Sciatic nerve (tissue), 2 donors: ENCODE data around the gene SS18. TPM values are rescaled to one million over a fixed set of nuclear protein-coding genes. Genes with fewer than 3 reads are reported as not detected.
"Not testable (repeated sequence)": the region's sequence is repeated elsewhere in the genome, so short reads cannot be mapped to it uniquely, and the experiment has no call there.

ENCODE experiments used
- ATAC-seq: fragments of 200-7000 bp; cut with Tn5 transposase; one replicate; pipeline ENCODE4 v1.9.1; 2020; ENCODE audit warnings: mild to moderate bottlenecking, moderate library complexity
- DNase-seq: peaks from one replicate; pipeline ENCODE4 v3.0.0-alpha.2; 2020; ENCODE audit warnings: low spot score
- intact Hi-C: fragments of 100-400 bp; cut with DNase I; formaldehyde crosslinking; loops from one replicate; pipeline ENCODE4 v1.14.2; 2022
- total RNA-seq: library from RNA; stranded (reverse); fragmentation: NEBNext Ultra II Directional; extraction: Animal tissue kit (Norgen Biotek cat#: 25700); gene quantifications from one replicate; pipeline ENCODE4 v1.2.1, GENCODE V29; 2021
- donor health status: DM: no; HTN: no; CAD: no.
- donor health status: DM: no; HTN: no; CAD: no.

SS18 gene, protein sequence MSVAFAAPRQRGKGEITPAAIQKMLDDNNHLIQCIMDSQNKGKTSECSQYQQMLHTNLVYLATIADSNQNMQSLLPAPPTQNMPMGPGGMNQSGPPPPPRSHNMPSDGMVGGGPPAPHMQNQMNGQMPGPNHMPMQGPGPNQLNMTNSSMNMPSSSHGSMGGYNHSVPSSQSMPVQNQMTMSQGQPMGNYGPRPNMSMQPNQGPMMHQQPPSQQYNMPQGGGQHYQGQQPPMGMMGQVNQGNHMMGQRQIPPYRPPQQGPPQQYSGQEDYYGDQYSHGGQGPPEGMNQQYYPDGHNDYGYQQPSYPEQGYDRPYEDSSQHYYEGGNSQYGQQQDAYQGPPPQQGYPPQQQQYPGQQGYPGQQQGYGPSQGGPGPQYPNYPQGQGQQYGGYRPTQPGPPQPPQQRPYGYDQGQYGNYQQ
- total RNA-seq: 82.8 TPM

DNA sequence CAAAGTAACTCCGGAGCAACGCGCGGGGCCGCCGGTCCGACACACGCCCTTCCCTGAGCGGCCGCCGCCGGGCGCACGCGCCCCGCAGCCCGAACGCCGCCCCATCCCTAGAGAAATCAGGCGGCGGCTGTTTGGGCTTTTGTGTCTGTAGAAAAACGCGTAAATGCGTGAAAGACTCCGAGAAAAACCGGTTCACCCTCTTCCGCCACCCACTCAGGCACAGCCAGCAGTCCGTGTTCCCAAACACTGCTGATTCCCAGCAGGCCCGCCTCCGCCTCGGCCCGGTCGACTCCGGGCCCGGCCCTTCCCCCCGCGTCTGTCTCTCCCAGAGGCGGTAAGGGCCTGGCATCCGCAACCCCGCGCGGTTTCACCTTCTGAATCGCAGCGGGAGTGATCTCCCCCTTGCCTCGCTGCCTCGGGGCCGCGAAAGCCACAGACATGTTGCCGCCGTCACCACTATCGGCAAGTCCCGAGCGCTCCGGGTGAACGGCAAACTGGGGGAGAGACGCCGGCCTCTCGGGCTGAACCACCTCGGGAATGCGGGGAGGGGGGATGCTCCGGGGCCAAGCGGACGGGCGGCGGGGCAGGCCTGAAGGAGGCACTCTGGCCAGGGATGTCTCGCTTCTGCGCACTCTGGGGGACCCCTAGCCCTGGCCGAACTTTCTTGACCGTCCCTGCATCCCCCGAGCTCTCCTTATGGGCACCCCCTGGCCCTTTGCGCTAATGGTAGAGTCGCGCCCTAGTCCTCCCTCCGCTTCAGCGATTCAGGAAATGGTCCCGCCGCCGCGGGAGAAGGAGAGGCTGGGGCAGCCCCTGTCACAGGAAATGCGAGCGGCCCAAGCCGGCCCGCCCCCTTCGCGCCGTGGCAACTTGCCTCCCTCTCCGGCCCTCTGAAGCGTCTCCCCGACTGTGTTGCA lies at the start of gene SS18:
SS18 (minus strand) TSS at position 484 of the 917 bp plus-strand sequence; CDS start at position 440, 44 bp downstream.
- peak; percentile 95 for DNase-seq
- ATAC-seq: peak; percentile 99
- intact Hi-C loops: no loop called here

DNA sequence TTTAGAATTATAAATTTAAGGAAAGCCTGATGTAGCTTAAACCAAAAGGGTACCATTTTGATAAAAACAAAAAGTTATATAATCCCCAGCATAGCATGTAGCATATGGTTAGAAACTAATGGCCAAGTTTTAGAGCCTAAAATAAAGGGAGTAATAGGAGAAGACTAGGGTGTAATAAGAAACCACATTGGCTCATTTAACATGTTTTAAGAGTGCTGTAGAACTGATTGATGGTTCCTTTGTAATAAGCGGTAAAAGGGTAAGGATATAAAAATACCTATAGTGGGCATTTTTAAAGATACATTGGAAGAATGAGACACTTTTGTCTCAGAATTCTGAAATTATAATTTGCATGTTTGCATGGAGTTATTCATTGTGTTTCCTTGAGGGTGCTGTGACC lies 45.1 kb upstream of the SS18 start:
- DNase-seq: no peak
- intact Hi-C loops: no loop called here

DNA sequence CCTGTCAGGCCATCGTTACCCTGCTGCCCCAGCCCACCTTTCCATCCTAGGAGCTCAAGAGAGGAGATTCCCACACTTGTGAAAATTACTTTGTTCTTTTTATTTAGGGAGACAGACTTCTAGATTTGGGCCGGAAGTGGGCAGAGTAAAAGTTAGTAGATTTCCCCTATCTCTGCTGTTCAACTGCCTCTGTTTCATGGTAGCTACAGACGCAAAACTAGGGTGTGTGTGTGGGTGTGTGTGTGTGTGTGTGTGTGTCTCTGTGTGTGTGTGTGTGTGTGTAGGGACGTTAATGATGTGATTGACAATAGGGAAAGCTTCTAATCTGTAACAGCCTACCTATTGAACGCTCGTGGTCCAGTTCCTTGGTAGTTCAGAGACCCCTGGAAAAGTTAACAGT lies 43.7 kb upstream of the SS18 start:
- DNase-seq: no peak
- no peak for ATAC-seq
- intact Hi-C loops: no loop called here

More for the DNA sequence above, 45.1 kb upstream of the SS18 start:
- ATAC-seq: no peak

DNA sequence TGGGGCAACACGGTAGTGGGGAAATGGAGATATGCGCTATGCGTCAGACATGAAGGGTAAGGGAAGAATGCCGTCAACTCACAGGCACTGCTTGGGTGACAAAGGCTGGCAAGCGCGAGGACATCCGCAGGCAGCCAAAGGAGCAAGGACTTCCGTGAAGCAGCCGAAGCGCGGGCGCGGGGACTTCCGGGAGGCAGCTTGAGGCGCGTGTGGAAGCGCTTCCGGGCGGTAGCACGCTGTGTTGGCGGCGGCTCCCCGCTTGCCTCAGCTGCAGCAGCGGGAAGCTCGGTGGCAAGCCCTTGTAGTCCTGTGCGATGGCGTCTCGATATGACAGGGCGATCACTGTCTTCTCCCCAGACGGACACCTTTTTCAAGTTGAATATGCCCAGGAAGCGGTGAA lies 43.2 kb upstream of the SS18 start, which contains the start of gene PSMA8:
PSMA8 (plus strand) TSS at position 218 of the 400 bp plus-strand sequence; CDS start at position 315, 97 bp downstream.
- DNase-seq: no peak
- intact Hi-C loops: no loop called here

DNA sequence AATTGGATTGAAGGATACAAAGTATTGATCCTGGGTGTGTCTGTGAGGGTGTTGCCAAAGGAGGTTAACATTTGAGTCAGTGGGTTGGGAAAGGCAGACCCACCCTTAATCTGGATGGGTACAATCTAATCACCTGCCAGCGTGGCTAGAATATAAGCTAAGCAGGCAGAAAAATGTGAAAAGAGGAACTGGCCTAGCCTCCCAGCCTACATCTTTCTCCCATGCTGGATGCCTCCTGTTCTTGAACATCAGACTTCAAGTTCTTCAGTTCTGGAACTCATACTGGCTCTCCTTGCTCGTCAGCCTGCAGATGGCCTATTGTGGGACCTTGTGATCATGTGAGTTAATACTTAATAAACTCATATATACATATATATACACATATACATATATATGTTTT lies 37.8 kb upstream of the SS18 start:
- DNase-seq, intact Hi-C loops, ATAC-seq: not testable (repeated sequence)

More for the DNA sequence above, 43.2 kb upstream of the SS18 start, which contains the start of gene PSMA8:
- ATAC-seq: no peak

DNA sequence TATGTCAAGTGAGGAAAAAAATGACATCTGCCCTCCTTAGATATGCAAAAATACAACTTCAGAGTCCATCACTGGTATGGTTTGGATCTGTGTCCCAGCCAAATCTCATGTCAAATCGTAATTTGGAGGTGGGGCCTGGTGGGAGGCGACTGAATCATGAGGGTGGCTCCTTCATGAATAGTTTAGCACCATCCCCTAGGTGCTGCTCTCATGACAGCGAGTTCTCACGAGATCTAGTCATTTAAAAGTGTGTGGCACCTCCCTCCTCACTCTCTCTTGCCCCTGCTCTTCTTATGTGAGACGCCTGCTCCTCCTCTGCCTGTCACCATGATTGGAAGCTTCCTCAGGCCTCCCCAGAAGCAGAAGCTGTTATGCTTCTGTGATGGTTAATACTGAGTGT lies 37.4 kb upstream of the SS18 start:
- intact Hi-C loops: no loop called here
- no peak for DNase-seq
- ATAC-seq: no peak

DNA sequence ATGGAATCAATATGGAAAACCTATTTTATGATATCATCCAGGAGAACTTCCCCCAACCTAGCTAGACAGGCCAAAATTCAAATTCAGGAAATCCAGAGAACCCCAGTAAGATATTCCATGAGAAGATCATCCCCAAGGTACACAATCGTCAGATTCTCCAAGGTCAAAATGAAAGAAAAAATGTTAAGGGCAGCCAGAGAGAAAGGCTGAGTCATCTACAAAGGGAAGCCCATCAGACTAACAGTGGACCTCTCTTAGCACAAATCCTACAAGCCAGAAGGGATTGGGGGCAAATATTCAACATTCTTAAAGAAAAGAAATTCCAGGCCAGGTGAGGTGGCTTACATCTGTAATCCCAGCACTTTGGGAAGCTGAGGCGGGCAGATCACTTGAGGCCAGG lies 31.6 kb upstream of the SS18 start:
- intact Hi-C loops, ATAC-seq, DNase-seq: not testable (repeated sequence)

DNA sequence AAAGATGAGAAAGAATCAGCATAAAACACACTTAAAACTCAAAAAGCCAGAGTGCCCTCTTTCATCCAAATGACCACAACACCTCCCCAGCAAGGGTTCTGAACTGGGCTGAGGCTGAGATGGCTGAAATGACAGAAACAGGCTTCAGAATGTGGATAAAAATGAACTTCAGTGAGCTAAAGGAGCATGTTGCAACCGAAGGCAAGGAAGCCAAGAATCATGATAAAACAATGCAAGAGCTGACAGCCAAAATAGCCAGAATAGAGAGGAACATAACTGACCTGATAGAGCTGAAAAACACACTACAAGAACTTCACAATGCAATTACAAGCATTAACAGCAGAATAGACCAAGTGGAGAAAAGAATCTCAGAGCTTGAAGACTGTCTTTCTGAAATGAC lies 31.1 kb upstream of the SS18 start:
- no peak for ATAC-seq
- intact Hi-C loops: no loop called here
- no peak for DNase-seq

DNA sequence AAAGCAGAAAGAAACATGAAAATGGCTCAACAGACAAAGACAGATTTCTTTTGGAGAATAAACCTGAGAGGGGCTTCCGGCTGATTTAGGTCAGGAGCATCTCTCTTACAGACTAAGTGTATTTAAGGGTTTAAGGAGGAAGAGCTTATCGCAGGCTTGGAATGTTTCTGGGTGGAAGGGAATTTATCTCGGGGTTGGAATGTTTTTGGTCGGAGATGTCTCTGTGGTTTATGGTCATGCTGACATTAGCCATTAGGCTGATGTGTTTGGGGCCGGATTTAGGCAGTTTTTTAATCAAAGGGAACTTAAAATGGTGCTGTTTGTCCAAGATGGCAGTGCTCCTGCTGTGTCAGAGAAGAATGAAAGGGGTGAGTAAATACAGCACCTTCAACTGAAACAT lies 28.8 kb upstream of the SS18 start:
- intact Hi-C loops: no loop called here
- DNase-seq: no peak

DNA sequence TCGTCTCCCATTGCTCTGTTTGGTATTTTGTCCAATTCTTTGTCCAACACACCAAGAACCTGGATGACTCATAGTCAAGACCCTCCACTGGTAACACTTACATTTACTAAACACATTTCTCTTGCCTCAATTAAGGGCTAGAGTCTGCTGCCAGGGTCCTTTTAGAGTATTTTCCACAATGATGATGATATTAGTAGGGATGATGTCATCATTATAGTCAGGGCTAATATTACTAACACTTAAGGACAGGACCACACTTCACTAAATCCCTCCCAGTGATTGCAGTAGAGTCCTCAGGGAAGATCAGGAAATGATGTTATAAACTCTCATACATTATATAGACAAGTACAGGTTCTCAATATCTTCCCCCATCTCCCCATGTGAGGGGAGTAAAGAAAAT lies 13.6 kb upstream of the SS18 start:
- DNase-seq: no peak
- intact Hi-C loops: no loop called here
- ATAC-seq: no peak

More for the DNA sequence above, 28.8 kb upstream of the SS18 start:
- no peak for ATAC-seq

DNA sequence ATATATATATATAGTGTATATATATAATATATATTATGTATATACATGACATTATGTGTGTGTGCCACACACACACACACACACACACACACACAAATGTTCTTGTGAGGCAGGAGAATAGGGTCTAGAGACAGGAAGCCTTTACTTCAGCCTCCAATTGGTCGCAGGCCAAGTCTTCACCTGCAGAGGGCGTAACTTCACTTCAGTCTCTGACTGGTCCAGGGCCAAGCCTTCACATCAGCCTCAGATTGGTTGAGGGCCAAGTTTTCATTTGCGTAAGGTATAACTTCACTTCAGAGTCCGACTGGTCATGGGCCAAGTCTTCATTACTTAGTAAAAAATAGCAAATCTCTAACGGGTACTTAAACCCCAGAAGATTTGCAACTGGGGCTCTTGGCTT lies 13.2 kb upstream of the SS18 start:
- intact Hi-C loops: no loop called here
- ATAC-seq (no peak), DNase-seq (no peak)

DNA sequence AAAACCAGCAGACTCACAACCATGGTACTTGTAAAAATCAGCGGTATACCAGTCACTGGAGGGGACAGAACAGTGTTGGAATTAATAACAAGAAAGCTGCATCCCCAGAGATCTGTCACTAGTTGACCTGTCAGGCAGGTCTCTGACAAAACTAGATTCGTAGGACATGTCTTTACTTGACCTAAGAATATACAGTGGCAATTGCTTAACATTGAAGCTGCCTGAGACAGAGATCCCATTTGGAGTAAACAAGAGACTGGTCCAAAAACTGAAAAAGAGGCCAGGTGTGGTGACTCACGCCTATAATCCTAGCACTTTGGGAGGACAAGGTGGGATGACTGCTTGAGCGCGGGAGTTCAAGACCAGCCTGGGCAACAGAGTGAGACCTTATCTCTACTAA lies 7.2 kb upstream of the SS18 start:
- ATAC-seq (no peak), DNase-seq (no peak)
- intact Hi-C loops: loop anchor here (5.0 kb wide), 1 partner anchor 135 kb away; no protein-coding TSS in a partner anchor

DNA sequence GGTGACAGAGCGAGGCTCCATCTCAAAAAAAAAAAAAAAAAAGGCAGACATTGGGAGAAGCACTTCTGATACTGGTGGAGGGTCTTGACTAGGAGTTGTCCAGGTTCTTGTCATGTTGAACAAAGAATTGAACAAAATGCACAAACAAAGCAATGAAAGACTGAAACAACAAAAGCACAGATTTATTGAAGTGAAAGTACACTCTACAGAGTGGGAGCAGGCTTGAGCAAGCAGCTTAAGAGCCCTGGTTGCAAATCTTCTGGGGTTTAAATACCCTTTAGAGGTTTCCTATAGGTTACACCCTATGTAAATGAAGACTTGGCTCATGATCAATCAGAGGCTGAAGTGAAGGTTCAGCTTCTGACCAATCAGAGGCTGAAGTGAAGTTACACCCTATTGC lies 6.4 kb upstream of the SS18 start:
- ATAC-seq (no peak), DNase-seq (no peak)
- intact Hi-C loops: loop anchor here (5.0 kb wide), 1 partner anchor 135 kb away; no protein-coding TSS in a partner anchor

DNA sequence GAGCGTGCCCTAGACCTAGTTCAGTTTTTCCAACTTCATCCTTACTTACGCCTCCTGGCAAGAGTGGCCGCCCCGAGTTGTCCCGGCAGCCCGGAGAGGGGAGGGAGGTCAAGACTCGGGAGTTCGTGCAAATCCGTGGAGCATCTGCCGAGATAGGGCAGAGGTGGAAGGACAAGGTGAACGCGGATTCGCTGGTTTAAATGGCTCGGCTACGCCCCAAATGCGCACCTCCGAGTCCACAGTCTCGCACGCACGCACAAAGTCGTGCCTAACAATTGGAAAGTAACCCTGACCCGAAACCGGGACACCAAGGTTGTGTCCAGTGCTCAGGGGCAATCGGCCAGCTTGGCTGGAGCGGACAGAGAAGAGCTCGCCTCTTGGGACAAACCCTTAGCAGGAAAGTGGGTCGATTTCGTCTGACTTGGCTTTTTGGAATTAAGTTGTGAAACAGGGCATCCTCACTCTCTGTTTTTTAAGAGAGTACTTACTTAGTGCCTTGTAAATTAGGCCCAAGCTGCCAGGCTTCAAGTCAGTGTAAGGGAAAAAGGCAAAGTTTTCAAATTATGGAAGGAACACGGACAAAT lies 726 bp upstream of the SS18 start:
- ATAC-seq (peak; percentile 58), DNase-seq (peak; percentile 79)
- intact Hi-C loops: no loop called here

DNA sequence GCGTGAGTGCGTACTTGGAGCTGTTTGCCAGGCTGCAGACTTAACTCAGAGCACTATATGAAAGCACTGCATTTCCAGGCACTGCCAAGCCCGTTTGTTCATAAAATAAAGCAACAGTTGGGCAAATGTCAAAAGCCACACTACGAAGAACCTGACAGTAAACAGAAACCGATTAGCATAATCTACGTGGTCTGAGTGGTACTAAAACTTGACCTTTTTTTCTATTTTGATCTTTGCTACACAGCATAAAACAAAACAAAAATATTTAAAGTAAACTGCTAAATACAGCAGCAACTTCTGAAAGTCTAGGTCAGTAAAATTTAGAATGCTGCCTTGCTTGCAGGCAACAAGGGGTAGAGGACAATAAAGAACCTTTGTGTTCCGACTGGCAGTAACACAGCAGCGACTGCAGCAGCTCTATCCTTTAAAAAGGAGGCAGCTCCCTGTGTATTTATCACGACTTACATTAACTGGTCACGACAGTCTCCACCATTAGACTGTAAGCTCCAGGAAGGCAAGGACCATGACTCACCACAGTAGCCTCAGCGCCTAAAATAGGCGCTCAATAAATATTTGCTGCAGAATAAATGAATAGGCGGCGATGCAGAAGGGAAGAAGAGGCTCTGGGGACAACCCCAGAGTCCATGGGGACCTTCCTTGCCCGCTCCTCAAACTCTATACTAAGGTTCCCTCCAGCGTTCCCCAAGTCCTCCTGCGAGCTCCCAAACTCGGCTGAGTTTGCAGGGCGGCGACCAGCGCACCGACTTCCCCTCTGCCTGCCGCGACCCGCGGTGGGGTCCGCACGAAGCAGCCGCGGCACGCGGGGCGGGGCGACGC lies 902 bp downstream of the SS18 start:
- DNase-seq (no peak), ATAC-seq (no peak)
- intact Hi-C loops: no loop called here

DNA sequence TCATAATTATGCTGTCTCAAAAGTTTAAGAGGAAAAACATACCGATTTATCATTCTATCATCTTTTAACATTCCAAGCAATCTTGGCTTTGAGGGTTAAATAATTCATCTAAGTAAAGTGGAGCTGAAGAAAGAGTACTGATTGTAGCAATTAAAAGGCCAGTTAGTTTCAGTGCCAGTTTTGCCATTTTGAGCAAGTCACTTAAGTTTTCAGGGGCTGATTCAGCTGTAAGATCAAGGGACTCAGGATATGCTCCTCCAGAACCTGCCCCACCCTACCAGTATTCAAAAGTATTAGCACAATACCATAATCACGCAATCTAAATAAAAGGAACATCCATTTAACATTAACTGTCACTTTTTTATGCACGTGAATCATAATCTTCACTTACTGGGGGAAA lies 1.9 kb downstream of the SS18 start:
- intact Hi-C loops: no loop called here
- DNase-seq (no peak), ATAC-seq (no peak)

DNA sequence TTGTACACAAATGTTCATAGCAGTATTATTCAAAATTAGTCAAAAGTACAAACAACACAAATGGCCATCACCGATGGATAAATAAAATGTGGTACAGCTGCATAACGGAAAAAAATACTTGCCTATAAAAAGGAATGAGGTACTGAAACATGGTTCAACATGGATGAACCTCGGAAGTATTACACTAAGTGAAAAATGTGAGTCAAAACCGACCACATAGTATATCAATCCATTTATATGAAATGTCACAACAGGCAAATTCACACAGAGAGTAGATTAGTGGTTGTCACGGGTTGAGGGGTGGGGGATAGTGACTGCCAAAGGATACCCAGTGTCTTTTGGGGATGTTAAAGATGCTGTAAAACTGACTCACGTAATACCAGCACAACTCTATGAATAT lies 3.5 kb downstream of the SS18 start:
- intact Hi-C loops: no loop called here
- DNase-seq (no peak), ATAC-seq (no peak)

DNA sequence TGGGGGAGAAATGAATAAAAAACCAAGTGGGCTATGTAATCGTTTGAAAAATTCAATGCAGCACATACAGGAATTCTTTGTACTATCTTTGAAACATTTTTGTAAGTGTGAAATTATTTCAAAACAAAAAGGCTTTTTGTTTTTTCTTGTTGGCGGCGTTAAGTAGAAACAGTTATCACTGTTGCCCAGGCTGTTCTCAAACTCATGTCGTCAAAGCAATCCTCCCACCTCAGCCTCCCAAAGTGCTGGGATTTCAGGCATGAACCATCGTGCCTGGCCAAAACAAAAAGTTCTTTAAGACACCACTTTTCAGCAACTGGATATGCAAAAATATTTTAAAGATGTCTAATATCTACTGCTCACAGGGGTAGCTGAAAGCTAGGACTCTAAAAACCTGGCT lies 5.4 kb downstream of the SS18 start:
- DNase-seq (no peak), ATAC-seq (no peak)
- intact Hi-C loops: no loop called here
